Measurements from ENCODE around the gene CAST. TPM values are rescaled to one million over a fixed set of nuclear protein-coding genes. Genes with fewer than 3 reads are reported as not detected.

The CAST gene
- total RNA-seq, 4 donors from 2014 or later: 381 to 577 (median 400) TPM

GRCh38 chr5:96619946-96620345, 42.2 kb upstream of the CAST start:
- no peaks in the 10 kb centered on the region for H3K36me3 ChIP-seq
- no peak overlapping the region for H3K4me3 ChIP-seq
- TF ChIP-seq POLR2AphosphoS5 (IDR thresholded peaks at IDR 0.05): no peak
- TF ChIP-seq EP300 (IDR thresholded peaks at IDR 0.05): no peak
- no peak for TF ChIP-seq CTCF (IDR thresholded peaks at IDR 0.05)
- TF ChIP-seq POLR2A (IDR thresholded peaks at IDR 0.05): no peak
- H3K9me3 ChIP-seq: no peaks in the 10 kb centered on the region
- no peak for DNase-seq (ENCODE audit: low spot score in 2 of 2)
- no peak overlapping the region for H3K27ac ChIP-seq
- H3K27me3 ChIP-seq: no peaks in the 10 kb centered on the region
- peaks cover 9% of the 10 kb centered on the region for H3K4me1 ChIP-seq
- 76% methylated on average over 2 of the region's 2 CpGs for WGBS

- no peaks in the 10 kb centered on the region for H3K9me3 ChIP-seq
- TF ChIP-seq POLR2AphosphoS5 (IDR thresholded peaks at IDR 0.05) (no peak), POLR2A (IDR thresholded peaks at IDR 0.05) (no peak)
- H3K4me3 ChIP-seq: no peak overlapping the region
- no peaks in the 10 kb centered on the region for H3K36me3 ChIP-seq
- no peak overlapping the region for H3K27ac ChIP-seq
- WGBS: 73% methylated on average over 3 of the region's 3 CpGs
- no peak for DNase-seq (ENCODE audit: low spot score in 2 of 2)
- peaks cover 20% of the 10 kb centered on the region for H3K4me1 ChIP-seq
- H3K27me3 ChIP-seq: no peaks in the 10 kb centered on the region
Observed at GRCh38 chr5:96624596-96624995, 37.6 kb upstream of the CAST start.

GRCh38 chr5:96625365-96625764, 36.8 kb upstream of the CAST start:
- H3K36me3 ChIP-seq: no peaks in the 10 kb centered on the region
- no peaks in the 10 kb centered on the region for H3K27me3 ChIP-seq
- WGBS: 82% methylated on average over 2 of the region's 2 CpGs
- TF ChIP-seq POLR2AphosphoS5 (IDR thresholded peaks at IDR 0.05) (no peak), EP300 (IDR thresholded peaks at IDR 0.05) (no peak), POLR2A (IDR thresholded peaks at IDR 0.05) (no peak), CTCF (IDR thresholded peaks at IDR 0.05) (no peak)
- no peaks in the 10 kb centered on the region for H3K9me3 ChIP-seq
- H3K4me3 ChIP-seq: no peak overlapping the region
- DNase-seq (ENCODE audit: low spot score in 2 of 2): no peak
- no peak overlapping the region for H3K27ac ChIP-seq
- peaks cover 28% of the 10 kb centered on the region for H3K4me1 ChIP-seq

GRCh38 chr5:96626956-96627355, 35.2 kb upstream of the CAST start:
- H3K4me1 ChIP-seq: peaks cover 30% of the 10 kb centered on the region
- H3K27ac ChIP-seq: no peak overlapping the region
- no peaks in the 10 kb centered on the region for H3K36me3 ChIP-seq
- 76% methylated on average over 2 of the region's 2 CpGs for WGBS
- no peaks in the 10 kb centered on the region for H3K9me3 ChIP-seq
- H3K27me3 ChIP-seq: no peaks in the 10 kb centered on the region
- no peak for DNase-seq (ENCODE audit: low spot score in 2 of 2)
- no peak overlapping the region for H3K4me3 ChIP-seq
- no peak for TF ChIP-seq CTCF (IDR thresholded peaks at IDR 0.05)
- TF ChIP-seq EP300 (IDR thresholded peaks at IDR 0.05): no peak
- TF ChIP-seq POLR2AphosphoS5 (IDR thresholded peaks at IDR 0.05): no peak
- TF ChIP-seq POLR2A (IDR thresholded peaks at IDR 0.05): no peak

- no peak for TF ChIP-seq POLR2A (IDR thresholded peaks at IDR 0.05)
- no peak for TF ChIP-seq POLR2AphosphoS5 (IDR thresholded peaks at IDR 0.05)
- TF ChIP-seq CTCF (IDR thresholded peaks at IDR 0.05): no peak
- TF ChIP-seq EP300 (IDR thresholded peaks at IDR 0.05): no peak
- Histone ChIP-seq H3K27ac (peak overlapping the region; percentile 11), H3K4me1 (peaks cover 28% of the 10 kb centered on the region), H3K9me3 (no peaks in the 10 kb centered on the region), H3K36me3 (no peaks in the 10 kb centered on the region), H3K4me3 (no peak overlapping the region), H3K27me3 (no peaks in the 10 kb centered on the region)
- WGBS: 66% methylated on average over 2 of the region's 2 CpGs
- no peak for DNase-seq (ENCODE audit: low spot score in 2 of 2)
Observed at GRCh38 chr5:96627792-96628398, 34.3 kb upstream of the CAST start.

GRCh38 chr5:96628406-96628805, 33.8 kb upstream of the CAST start:
- peaks cover 30% of the 10 kb centered on the region for H3K4me1 ChIP-seq
- H3K36me3 ChIP-seq: no peaks in the 10 kb centered on the region
- no peaks in the 10 kb centered on the region for H3K27me3 ChIP-seq
- no peak for DNase-seq (ENCODE audit: low spot score in 2 of 2)
- TF ChIP-seq POLR2A (IDR thresholded peaks at IDR 0.05) (no peak), POLR2AphosphoS5 (IDR thresholded peaks at IDR 0.05) (no peak), EP300 (IDR thresholded peaks at IDR 0.05) (no peak), CTCF (IDR thresholded peaks at IDR 0.05) (no peak)
- H3K27ac ChIP-seq: peak overlapping the region; percentile 72
- H3K9me3 ChIP-seq: no peaks in the 10 kb centered on the region
- 85% methylated on average over 3 of the region's 3 CpGs for WGBS
- no peak overlapping the region for H3K4me3 ChIP-seq

Measured in suprapubic skin (tissue), 4 donors.